Activated T-cell treated with anti-CD3 and anti-CD28 coated beads for 1 hour (primary cell): ENCODE data around the gene CIRBP.

ENCODE experiments used
- DNase-seq: peaks from one replicate; pipeline ENCODE4 v3.0.0-alpha.2; 2020; ENCODE audit warnings: low read depth

Gene CIRBP

GRCh38 chr19:1267477-1268225 lies 1.5 kb upstream of the CIRBP start:
- DNase-seq = no peak

DNA sequence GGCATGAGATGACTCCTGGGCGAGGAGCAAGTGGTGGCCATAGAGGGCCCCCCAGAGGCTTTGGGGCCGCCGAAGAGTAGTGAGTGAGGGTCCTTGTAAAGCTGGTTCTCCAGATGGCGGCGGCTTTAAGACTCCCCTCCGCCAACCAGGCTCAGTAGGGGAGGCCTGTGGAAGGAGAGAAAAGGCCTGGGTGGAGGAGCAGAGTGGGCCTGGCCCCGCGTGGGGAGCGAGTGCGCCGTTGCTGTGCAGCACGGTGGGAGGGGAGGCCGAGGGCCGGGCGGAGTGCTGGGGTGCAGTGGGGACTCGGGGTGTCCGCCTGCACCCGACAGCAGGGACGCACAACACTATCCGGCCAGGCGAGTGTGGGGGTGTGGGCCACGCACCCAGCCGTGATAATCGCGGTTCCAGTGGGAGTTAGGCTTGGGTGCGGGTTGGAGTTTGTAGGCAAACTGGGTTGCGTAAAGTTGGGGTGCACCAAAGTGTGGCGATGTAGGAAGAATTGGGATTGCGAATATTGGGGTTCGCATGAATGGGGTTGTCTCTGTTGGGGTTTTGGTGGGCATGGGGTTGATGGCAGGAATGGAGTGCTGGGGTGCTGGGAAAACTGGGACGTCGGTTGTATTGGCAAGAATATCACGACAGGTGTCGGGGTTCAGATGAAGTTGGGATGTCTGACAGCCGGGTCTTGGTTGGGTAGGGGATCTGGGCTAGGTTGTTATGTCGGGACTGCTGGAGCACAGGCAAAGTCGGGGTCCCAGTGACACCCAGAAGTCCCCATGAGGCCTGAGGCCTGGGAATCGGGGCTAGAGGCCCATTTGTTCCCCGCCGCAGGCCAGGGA lies 687 bp upstream of the CIRBP start:
- DNase-seq = no peak

DNA sequence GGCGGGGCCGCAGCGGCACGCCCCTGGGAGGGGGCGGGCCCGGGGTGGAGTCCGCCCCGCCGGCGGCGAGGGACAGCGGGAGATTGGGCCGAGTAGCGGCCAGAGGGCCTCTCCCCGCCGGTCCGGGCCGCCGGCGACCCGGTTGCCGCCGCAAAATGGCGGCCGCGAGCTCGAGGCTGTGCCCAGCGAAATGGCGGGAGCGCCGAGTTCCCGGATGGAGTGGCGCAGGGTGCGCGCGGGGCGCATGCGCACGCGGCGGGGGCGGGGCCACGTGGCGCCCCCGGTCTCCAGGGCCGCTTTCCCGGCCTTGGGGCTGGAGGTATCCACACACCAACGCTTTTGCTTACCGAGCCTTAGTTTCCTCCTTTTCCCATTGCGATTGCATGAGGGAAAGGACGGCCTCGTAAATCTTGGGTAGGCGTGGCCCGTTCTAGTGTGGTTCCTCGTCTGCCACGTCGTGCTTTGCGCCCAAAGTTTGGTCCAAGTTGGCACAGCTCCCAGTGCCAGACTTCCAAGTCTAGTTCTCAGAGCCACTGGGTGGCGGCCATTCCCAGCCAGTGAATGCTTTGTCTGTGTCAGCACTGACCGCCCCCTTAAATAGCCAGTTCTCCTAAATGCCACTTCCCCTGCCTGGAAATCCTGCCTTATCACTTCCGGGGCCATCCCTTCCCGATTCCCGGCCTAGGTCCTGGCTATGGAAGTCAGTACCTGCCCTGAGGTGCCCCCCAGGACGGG lies 513 bp downstream of the CIRBP start:
- DNase-seq = peak; percentile 81

- DNase-seq = no peak
These were observed 1.2 kb downstream of the CIRBP start for GRCh38 chr19:1270213-1270853.

DNA sequence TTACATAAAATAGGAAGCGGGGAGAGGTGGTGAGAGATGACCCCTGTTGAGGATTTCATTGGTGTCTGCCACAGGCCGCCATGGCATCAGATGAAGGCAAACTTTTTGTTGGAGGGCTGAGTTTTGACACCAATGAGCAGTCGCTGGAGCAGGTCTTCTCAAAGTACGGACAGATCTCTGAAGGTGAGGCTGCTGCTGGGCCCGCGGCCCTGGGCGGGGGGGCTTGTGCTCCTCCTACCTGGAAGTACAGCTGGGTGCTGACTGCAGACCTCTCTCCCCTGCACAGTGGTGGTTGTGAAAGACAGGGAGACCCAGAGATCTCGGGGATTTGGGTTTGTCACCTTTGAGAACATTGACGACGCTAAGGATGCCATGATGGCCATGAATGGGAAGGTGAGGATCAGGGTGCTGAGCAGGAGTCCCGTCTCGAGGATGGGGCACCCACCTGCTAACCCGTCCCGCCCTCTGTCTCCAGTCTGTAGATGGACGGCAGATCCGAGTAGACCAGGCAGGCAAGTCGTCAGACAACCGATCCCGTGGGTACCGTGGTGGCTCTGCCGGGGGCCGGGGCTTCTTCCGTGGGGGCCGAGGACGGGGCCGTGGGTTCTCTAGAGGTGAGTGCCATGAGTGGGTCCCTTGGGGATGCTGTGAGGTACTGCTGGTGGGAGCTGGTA lies 1.9 kb downstream of the CIRBP start:
- DNase-seq = no peak

- no peak for DNase-seq
These were observed 2.6 kb downstream of the CIRBP start for GRCh38 chr19:1271528-1272422.

GRCh38 chr19:1272423-1273262 lies 3.5 kb downstream of the CIRBP start:
- DNase-seq = no peak

- DNase-seq = no peak
These were observed 4.3 kb downstream of the CIRBP start for GRCh38 chr19:1273263-1274041.

DNA sequence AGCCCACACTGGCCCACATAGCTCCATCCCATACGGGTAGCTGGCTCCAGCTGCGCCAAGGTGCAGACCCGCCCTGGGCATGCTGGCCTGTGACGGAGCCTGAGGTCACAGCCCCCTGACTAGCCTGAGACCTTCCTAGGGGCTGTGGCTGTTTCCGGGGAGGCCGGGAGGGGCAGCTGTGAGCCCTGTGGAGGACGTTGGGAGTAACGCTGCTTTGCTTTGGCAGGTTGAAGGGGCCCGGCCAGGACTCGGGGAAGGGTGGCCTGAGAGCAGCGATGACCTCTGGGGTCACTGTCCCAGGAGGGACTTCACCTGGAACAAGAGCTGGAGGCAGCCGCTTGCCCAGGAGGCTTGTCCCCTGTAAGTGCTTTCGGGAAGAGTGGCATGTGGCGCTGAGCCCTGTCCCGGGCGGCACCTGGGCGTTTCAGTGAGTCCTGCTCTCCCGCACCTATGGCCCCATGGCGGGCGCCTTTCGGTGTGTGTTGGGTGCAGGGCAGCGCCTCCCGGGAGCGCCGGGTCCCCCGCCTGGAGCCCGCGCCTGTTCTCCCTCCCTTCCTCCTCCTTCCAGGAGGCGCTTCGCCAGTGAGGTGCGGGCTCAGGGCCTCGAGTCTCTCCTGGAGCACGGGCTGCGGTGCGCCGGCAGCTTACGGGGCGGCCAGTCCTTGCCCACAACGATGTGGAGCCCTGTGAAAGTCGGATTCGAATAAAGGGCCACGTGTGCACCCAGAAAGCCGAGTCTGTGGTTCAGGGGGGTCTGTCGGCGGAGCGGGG lies 5.1 kb downstream of the CIRBP start:
- no peak for DNase-seq

DNA sequence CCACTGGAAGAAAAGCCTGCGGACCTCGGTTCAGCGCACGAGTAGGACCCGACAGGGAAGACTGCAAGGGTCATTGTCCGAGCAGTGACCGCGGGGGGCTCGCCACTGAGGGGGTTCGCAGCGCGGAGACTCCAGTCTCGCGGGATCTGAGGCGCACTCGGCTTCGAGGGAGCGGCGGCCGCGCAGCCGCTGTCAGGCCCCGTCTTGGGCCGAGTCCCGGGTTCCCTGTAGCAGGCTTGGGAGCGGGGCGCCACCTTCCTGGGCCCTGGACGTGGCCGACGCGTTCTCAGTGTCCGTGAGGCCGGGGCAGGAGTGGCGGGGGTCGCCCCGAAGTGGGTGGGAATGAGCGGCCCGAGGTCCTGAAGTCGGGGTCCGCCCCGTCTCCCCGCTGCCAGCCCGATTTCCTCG lies 5.7 kb downstream of the CIRBP start:
- no peak for DNase-seq

DNA sequence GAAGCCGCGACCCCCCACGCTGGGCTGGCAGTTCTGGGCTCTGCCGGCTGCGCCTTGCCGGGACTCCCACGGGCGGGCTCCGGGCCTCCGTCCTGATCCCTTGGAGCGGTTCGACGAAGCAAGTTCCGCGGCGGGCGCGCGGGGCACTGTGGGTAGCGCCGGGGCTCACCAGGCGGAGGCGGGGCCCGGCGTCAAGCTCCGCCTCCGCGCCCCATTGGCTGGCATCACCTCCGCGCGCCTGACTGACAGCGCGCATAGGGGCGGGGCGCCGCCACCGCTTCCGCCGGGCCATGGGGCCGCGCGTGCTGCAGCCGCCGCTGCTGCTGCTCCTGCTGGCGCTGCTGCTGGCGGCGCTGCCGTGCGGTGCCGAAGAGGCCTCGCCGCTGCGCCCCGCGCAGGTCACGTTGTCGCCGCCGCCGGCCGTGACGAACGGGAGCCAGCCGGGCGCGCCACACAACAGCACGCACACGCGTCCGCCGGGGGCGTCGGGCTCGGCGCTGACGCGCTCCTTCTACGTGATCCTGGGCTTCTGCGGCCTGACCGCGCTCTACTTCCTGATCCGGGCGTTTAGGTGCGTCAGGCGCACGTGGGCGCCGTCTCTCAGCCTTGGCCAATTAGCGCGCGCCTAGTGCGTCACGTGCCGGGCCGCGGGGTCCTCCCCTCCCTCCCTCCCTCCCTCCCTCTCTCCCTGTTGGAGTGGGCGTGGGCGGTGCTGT lies 6.3 kb downstream of the CIRBP start, which contains the start of gene FAM174C:
Gene FAM174C, plus strand, starts transcription at position 271 of the 716 bp plus-strand sequence. Its CDS starts 20 bp downstream, at position 291.
- peak; percentile 94 for DNase-seq

DNA sequence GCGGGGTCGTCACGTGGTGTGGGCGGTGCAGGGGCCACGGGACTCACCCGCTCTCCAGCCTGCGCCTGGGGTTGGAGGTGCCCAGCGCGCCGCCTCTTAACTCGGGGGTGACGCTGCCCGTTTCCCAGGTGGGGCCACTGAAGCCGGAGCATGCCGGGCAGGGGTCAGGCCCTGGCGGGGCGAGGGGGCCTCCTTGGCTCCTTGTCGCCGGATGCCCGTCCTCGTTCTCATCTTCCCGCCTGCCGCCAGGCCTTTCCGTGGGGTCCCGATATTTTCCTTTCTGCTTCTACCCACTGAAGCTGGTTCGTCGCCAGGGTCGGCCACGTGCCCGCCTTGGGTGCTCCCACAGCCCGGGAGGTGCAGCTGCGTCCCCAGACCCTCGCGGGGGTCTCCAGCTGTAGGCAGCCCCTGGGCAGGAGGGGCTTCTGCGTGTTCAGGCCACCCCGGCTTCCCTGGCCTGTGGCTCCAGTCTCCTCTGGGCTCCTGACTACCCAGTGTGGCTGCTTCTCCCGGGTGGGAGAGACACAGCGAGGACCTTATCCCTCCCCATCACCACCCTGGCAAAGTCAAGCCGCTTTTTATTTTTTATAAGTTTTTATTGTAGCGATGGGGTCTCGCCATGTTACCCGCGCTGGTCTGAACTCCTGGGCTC lies 7.0 kb downstream of the CIRBP start:
- DNase-seq = no peak

DNA sequence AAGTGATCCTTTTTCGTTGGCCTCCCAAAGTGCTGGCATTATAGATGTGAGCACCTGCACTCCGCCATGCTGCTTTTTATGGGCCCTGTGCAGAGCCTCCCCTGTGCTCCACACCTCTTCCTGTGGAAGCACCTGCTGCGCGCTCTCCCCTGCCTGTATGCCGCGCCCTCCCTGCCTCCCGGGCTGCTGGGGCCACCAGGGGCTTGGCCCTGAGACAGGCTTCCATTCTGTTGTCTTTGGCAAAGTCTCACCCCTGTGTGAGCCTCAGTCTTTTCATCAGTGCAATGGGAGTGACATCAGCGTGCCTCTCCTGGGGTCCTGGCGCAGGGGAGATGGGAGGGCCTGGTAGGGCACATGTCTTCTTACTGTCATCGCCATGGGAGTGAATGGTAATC lies 7.5 kb downstream of the CIRBP start:
- no peak for DNase-seq

DNA sequence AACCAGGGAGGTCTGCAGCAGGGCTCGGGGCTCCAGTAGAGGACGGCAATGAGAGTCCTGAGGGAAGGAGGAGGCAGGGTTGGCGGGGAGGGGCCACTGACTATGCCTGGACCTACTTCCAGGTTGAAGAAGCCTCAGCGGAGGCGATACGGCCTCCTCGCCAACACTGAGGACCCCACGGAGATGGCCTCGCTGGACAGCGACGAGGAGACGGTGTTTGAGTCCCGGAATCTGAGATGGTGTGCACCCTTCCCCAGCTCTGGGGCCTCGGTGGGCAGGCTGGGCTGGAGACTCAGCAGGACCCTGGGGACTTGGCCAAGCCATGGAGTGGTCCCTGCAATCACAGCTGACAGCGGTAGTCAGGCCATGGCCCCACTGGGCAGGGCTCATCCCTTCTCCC lies 7.9 kb downstream of the CIRBP start:
- no peak for DNase-seq

GRCh38 chr19:1278074-1278473 lies 8.9 kb downstream of the CIRBP start:
- no peak for DNase-seq

- DNase-seq = no peak
These were observed 9.9 kb downstream of the CIRBP start for GRCh38 chr19:1278713-1279660.
